Activated naive CD4-positive, alpha-beta T cell treated with Interleukin-2 at 50 U/mL for 16 hours (primary cell): ENCODE measurements around the gene PMEL.
"Not testable (repeated sequence)": the region's sequence is repeated elsewhere in the genome, so short reads cannot be mapped to it uniquely, and the experiment has no call there.

ENCODE experiments used
- DNase-seq: peaks from one replicate; pipeline ENCODE4 v3.0.0-alpha.2; 2020

Gene PMEL

DNA sequence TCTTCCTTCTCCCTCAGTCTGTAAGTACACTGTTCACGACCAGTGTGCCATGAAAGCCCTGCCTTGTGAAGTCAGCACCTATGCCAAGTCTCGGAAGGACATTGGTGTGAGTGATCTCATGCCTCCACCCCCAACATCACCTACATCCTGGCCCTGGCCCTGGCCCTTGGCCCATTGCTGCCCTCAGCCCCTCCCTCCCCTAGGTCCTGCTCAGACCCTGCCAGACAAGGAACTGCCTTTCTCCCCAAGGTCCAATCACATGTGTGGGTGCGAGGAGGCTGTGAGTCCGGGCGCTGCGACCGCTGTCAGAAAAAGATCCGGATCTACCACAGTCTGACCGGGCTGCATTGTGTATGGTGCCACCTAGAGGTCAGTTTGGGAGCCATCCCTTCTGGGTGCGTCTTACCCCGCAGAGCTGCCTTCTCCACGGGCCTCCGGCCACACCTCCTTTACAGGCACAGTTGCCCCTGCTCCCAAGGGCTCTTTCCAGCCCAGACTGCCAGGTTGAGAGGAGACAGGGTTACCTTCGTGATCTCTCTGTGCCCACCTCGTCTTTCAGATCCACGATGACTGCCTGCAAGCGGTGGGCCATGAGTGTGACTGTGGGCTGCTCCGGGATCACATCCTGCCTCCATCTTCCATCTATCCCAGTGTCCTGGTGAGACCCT, 25.6 kb downstream of the PMEL start:
- peak; percentile 84 for DNase-seq

DNA sequence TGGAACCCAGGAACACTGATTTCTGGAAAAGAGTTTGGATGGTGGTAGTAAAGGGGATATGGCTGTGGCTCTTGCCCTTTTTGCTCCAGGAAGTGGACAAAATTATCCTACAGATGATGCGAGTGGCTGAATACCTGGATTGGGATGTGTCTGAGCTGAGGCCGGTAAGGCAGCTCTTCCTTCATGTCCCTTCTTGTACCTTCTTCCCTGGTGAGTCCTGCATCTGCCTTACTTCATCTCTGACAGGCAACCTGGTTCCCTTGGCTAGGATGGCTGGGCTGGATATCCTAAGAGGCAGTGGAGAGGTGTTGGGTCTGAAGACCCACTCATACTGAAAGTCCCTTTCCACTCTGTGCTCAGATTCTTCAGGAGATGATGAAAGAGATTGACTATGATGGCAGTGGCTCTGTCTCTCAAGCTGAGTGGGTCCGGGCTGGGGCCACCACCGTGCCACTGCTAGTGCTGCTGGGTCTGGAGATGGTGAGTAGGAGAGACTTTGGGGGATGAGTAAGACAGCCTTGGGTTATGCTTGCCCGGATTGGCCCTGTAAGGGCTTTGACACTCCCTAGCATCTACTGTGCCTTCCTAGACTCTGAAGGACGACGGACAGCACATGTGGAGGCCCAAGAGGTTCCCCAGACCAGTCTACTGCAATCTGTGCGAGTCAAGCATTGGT, 26.9 kb downstream of the PMEL start:
- DNase-seq: no peak

DNA sequence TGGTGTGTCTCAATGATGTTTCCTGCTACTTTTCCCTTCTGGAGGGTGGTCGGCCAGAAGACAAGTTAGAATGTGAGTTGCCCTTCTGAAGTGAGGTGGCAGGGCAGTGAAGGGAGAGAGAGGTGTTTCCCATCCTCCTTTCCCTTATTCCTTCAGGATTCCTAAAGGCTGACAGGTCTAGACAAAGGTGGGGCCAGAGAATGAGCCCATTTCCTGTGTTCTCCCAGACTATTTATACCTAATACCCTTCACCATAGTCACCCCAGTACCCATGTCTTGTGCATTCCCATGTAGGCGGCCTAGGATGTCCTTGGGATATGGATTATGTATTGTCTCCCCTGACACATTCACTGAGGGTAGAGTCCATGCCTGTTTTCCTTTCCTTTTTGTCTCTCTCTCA, 27.9 kb downstream of the PMEL start:
- no peak for DNase-seq

DNA sequence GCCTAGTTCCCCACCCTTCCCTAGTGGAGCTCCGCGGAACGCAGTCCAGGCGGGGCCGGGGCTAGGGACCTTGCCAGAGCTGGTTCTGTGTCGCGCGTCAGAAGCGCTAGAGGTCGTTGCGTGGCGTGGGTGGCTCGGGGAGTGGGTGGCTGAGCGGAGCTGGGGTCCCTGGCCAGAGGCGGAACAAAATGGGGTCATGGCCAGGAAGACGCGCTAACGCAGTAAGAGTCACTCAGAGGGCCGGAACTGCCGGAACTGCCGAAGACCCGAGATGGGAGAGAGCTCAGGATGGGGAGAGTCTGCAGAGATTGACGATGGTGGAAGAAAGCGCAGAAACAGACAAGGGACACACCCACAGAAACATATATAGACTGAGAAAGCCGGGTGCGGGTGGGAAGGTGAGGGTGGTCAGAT, 30.1 kb downstream of the PMEL start:
- DNase-seq: peak; percentile 59

DNA sequence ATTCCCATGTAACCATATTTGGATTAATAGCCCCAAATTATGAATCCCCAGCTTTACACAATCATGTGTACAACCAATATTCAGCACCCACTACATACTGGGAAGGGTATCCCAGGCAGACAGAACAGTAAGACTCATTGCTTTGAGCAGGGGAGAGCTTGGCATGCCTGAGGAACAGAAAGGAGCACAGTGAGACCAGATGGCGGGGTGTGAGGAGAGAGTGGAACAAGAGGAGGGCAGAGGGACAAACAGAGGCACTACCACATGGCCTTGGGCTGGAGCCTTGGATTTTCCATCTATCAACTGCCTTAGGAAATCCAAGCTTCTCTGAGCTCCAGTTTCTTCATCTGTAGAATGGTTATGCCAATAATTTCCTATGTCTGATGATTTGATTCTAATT, 31.1 kb downstream of the PMEL start:
- no peak for DNase-seq

DNA sequence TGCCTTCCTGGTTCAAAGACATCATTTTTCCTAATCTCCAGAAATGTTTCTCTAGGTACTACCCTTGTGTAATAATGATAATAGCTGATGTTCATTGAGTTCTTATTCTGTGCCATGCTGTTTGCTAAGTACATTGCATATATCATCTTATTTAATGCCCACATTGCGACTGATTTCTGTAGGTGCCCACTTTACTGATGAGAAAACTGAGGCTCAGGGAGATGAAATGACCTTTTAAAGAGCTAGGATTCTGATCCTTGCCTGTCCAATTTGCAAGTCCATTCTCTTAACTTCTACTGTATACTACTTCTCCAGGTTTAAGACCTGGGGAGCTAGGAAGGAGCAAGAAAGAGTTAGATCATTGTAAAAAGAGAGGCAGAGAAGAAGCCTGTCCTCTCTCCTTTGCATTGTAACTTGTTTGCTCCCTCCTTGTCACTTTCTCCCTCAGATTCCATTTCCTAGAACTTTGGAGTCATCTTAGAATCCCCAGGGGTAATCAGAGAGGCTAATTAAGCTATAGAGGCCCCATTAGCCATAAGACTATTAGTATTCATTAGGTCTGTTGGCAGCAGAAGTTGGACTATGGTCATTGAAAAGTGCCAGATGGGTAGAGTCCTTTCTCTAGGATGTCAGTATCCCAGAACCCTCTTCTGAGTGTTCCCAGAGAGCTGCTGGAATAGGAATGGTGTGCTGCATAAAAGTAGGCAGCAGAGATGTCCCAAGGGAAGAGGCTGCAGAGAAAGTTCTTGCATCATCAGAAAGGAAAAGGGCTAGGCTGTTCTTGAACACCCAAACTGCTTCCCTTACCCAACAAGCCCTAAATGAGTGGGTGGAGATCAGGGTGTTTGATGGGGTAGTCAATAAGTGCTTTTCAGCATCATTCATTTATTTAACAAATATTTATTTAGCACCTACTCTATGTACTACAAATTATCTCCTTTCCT, 31.8 kb downstream of the PMEL start:
- no peak for DNase-seq

DNA sequence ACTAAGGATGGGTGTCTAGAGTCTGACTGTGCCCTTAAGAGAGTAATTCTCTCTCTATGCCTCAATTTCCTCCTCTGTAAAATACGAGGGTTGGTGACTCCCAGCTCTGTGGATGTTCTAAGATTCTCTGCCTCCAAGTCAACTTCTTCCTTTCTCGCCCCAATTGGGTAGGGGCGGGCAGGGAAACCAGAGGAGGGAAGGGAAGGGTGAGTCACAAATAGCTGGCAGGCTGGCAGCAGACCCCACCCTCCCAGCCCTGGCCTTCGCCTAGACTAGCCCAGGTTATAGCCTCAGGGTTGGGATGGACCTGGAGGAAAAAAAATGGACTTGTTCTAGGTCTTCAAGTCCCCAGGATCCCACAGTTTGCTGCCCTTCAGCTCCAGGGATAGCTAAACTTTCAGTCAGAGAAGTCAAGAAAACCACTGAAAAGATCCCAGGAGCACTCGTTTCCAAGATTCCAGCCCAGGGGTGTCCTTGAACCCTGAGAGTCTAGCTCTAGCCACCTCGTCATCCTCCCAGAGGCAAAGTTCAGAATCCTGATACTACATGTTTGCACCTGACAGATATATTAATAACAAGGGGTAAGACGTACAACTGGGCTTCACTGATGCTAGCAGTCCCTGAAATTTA, 32.6 kb downstream of the PMEL start:
- DNase-seq: peak; percentile 23

DNA sequence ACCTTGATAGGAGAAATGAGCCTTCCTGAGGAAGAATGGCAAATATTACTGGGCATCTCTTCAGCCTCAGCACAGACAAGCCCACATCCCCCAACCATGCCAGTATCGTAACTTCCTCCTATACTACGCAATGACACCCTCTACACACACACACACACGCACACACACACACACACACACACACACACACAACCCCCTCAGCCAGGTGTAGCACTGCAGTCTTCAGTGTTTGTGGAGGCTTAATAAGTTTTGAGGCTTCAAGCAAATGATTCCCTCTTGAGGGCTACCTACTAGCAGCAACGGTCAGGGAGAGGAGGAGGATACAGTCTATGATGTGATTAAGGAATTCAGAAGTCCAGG, 33.3 kb downstream of the PMEL start:
- peak; percentile 54 for DNase-seq

DNA sequence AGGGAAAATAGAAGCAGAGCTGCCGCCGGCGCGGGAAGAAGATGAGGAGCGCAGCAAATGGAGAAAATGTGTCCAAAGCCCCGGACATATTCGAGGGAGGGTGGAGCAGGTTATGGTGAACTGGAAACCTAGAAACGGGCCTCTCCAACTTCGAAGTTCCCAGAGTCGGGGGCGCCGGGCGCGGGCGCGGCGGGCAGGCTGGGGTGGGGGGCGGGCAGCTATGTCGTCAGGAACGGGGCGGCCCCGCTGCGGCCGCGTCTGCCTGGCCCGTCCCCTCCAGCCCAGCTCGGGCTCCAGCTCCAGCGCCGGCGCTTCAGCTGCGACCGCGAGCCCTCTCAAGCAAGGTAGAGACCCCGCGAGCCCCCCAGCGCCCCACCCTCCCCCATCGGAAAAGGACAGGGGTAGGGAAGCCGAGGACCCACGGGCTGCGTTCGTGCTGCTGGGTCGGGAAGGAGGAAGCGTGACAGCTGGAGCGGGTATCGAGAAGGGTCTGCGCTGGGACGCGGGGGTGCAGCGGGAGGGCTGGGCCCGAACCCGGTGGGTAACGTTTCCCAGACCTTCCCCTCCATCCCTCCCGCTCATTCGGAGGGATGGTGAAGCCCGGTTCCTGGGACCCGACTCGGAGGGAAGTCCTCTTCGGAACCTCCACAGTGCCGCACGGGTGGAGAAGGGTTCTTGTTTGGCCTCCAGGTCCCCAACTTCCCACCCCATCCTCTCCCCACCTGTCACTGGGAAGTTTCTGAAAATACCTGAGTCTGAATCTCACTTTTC, 33.9 kb downstream of the PMEL start:
- DNase-seq: peak; percentile 41

DNA sequence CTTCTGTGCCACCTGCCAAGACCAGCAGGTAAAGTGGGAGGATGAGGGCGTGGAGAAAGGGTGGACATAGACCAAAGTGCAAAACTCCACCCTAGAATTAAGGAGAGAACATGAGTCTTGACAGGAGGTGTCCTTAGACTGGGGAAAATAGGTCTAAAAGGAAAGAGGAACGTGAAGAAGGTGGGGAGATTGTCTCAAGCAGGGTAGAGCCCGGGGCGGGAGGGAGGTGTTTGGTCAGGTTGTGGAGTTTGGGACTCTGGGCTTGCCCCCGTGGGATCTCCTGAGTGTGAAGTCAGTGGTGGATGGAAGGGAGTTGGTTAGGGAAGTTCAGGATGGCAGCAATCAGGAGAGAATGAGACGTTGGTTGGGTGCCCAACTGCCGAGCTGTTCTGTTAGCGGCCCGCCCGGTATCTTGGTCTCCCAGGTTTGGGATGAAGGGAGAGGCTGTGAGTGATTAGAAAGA, 34.5 kb downstream of the PMEL start:
- DNase-seq: no peak

DNA sequence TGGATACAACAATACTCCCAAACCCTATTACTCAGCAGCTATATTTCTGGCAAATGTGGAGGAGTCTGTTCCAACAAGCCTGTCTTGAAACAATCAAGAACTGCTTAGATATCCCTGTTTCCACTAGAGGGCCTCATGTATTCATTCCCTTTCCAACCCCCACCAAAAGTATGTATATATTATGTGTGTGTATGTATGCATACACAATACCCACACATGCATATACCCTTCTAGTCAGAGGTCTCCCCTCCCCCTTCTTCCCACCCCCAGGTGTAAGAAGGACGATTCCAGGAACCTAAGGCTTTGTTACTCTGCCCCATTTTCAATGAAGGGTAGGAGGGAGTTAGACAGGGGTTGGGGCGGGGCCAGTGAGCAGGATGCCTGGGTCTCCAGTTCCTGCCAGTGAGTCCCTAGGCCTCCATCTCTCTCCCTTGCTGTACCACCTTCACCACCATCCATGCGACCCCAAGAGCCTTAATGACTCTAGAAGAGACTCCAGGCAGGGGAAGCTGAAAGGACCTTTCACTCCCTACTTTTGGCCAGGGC, 35.0 kb downstream of the PMEL start, which contains the start of gene DGKA:
Gene DGKA (plus strand): TSS at position 392 of the 546 bp plus-strand sequence. CDS start 5,342 bp downstream, outside the sequence.
- DNase-seq: peak; percentile 82

DNA sequence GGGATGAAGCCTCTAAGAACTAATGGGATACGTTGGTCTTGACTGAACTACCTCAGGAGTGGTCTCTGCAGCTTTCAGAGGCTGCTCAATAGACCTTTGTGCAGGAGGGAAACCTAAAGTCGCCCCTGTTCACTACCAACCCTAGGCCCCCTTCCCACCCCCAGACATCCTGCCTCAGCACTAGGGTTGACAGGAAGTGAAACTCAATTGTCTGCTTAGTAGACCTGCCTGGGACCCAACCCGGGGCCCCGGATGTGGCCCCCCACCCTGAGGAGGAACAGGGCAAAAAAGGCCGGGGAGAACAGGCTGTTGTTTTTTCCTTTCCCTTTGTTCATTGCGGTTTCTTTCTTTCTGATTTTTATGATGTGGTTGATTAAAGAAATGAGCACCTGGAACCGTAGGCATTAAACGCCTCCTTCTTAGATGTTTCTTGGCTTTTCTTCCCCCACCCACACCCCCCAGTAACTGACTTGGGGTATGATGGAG, 36.5 kb downstream of the PMEL start:
- DNase-seq: peak; percentile 84

DNA sequence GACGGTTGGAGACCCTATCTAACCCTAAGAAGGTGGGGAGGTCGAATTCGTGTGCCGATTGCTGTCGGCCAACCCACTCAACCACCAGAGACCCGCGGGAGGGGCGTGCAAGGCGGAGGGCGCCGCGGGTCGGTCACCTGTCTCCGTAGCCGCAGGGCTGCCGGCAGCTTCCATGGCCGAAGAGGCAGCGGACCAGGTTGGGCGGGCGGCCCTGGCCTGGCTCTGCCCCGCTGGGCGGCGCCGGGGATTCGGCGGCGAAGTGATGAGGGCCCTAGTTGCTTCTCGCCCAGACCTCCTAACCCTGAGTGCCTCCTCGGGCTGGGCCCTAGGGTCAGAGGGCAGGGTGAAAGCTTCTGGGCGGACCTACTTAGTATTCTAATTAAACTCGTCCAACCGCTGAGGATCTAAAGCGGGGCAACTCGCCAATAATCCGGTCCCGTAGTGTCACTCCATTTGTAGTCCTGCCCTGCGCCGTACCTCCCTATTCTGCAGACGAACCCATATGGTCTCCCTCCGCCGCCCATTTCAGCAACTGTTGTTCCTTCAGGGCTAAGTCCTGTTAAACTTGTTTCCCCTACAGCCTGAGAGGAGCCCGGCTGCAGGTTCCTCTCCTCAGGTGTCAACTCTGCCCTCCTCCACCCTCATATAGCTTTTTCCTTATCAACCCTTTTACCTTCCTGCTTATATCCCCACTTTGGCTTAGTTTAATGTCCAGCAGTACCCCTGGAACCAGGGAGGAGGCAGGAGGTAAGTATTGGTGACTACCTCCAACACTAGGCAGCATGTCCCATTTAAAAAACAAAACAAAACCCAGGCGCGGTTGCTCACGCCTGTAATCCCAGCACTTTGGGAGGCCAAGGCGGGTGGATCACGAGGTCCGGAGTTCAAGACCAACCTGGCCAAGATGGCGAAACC, 38.0 kb downstream of the PMEL start, which contains the start of gene PYM1:
Gene PYM1 (minus strand): TSS at position 307 of the 915 bp plus-strand sequence. CDS start 133 bp downstream, at position 174.
- DNase-seq: peak; percentile 70

DNA sequence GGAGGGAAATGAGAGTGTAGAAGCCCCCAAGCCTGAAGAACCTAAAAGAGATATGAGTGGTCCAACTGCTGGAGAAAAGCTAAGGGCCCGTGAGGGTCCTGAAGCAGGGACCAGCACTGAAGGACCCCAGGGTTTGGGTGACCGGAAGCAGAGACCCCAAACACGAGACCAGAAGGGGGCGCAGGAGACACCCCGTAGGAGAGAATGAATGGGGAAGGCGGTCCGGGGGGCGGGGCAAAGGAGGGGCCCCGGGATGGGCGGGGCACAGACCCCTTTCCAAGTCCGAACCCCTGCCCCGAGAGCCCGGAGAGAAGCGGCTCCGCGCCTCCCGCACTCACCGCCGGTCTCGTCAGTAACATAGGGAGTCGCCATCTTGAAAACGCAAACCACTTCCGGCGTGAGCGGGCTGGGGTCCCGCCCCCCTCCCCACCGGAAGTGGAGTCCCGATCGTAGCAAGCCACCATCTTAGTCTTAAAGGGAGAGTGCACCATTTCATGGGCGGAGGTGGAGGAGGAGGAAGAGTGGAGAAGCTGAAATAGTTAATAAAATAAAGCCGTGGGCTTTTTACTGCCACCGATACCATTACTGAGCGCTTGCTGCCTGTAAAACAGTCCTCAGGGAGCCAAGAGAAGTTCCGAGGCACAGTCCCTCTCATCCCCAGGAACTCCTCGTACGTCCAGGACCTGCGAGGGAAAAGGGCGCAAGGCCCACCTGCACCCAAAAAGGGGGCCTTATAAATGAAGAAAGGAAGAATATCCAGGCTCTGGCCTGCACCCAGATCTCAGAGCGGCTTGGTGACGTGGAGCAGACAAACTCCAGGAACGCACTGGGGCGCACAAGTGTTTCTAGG, 38.9 kb downstream of the PMEL start:
- peak; percentile 92 for DNase-seq

DNA sequence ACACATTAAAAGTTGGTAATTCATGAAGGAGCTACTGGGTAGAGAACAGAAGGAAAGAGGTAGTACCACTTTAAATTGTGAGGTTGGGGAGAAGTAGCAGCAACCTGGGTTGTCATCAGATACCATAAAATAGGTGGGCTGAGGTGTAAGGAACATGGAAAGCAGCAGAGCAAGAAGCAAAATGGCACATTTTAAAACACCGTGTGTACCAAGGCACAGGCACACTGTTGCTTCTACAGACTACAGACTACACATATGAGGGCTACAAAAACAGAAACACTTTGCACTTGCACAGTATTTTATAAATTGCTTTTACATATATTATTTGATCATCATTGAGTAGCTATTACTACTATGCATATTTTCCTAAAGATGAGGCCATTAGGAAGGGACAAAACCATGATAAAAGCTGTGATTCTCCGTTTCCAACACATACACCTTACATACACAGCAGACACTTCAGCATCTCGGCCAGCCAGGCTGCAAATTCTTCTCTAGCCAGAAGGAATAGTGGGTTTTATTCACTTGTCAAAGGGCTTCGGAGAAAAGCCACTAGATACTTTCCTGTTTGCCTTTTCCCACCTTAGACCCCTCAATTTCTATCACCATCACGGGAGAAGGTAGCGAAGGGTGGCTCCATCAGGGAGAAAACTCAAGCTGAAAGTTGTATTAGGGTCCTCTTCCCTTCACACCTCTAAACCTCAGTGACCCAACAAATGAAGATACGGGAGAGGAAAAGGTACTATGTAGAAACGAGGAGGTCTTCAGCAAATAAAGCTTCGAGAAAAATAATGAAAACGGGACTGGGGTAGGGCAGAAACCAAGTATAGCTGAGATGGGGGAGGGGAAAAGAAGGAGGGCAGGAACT, 39.7 kb downstream of the PMEL start:
- peak; percentile 2 for DNase-seq

DNA sequence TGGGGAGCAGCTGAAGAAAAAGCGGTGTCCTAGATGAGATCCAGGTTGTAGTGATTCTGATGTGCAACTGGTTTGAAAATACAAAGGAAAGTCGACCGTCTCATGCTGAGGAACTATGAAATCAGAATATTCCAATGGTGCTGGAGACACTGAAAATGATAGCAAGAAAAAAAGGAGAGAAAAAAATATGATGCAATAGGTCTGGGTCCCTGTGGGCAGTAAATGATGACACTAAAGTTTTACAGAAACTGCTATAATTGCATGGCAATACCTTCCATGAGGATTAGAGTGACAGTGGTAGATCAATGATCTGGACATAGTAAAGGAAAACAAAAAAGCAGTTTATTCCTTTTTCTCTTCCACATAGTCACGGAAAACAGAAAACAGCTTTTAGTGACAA, 40.5 kb downstream of the PMEL start:
- no peak for DNase-seq

DNA sequence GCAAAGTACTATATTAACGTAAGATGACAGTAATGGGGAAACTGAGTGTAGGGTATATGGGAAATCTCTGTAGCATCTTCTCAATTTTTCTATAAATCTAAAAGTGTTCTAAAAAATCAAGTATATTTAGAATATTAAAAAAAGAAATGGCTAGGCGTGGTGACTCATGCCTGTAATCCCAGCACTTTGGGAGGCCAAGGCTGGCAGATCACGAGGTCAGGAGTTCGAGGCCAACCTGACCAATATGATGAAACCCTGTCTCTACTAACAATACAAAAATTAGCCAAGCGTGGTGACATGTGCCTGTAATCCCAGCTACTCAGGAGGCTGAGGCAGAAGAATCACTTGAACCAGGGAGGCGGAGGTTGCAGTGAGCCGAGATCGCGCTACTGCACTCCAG, 42.2 kb downstream of the PMEL start:
- DNase-seq: not testable (repeated sequence)

DNA sequence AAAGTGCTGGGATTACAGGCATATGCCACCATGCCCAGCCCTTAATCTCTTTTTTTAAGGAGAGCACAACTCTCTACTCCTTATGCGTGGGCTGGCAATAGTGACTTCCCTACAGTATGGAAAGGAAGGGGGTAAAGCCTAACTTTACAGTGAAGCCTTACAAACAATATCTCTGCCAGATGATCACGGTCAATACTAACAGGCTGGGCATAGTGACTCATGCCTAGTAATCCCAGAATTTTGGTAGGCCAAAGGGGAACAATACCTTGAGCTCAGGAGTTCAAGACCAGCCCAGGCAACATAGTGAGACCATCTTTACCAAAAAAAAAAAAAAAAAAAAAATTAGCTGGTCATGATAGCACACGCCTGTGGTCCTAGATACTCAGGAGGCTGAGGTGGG, 43.7 kb downstream of the PMEL start:
- no peak for DNase-seq
